ENCODE results near the gene LARGE2.
A peak's percentile ranks its signal among the peaks of the same experiment; 100 is the strongest.

Gene LARGE2

GRCh38 chr11:45913942-45914635 lies 8.4 kb upstream of the LARGE2 start:
- no peak for DNase-seq (ENCODE audit: low read depth, low spot score)

- no peak for DNase-seq (ENCODE audit: low read depth, low spot score)
These were observed 7.0 kb upstream of the LARGE2 start for GRCh38 chr11:45915446-45915845.

DNA sequence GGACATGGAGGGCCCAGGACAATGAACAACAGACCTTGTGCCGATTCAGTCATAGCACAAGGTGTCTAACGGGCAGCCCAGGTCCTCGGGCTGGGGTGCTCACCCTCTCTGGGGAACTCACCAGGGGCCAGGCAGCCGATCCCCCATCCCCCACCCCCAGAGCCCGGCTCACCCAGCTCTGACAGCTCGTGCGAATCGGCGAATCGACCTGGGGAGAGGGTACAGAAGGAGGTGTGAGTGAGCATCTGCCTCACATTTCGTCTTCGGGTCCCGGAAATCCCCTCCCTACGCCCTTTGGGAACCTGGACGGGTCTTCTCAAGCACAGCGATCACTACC lies 5.2 kb upstream of the LARGE2 start:
- DNase-seq (ENCODE audit: low read depth, low spot score), result no peak

DNA sequence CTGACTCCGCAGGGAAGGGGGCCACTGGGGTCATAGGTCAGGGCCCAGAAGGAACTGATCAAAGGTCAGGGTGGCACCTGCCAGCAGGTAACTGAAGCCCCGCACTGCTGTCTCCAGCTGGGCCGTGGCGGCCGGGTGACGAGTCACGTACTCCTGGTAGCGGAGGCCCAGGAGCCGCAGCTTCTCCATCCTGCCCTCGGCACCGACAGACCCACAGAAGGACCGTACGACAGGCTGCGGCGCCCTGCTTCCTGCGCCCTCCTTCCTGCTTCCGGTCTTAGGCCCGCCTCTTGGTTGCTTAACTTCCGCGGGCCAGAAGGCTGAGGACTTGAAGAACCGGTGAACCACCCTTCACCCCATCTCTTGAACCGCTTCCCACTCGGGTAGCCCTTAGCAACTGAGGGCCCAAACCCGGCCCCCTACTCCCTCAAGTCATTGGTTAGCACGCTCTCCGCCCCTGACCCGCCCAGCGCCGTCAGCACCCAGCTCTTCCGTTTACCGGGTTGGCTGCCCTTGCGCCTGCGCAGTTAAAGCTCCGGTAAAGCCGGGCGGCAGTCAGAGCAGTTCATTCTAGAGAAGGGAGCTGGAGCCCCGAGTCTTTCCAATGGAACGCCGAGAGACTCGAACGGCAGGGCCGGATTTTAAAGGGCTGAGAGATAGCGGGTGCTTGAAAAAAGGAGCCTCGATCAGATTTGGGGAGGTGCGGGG lies 4.7 kb upstream of the LARGE2 start, which contains the start of gene PEX16:
TSS of gene PEX16 (minus strand) at position 255 of the 708 bp plus-strand sequence. CDS start at position 189, 66 bp downstream.
- DNase-seq (ENCODE audit: low read depth, low spot score), result peak; percentile 89

DNA sequence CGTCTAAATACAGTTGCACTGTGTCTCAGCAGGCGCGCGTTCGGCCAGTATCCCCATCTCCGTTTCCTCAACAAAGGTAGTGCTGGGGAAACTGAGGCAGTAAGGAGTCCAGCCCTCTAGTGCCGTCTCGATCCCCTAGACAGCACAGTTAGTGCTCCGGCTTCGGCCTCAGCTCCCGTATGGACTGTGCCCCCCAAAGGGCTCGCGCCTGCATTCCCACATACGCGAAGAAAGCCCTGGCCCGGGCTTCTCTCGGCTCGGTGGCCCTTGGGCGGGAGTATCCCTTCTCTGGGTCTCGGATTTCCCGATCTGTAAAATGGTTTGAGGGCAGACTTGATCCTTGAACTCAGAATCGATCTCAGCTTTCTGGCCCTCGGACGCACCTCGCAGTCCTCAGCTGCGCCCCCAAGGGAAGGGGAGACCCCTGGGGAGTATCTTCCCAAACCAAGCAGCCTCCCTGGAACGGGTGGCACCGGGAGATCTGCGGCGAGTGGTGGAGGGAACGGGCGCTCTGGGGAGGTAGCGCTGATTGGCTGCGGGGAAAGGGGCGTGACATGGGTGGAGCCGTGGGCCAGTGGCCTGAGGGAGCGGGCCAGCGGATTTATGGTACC lies 4.0 kb upstream of the LARGE2 start:
- DNase-seq (ENCODE audit: low read depth, low spot score), result no peak

DNA sequence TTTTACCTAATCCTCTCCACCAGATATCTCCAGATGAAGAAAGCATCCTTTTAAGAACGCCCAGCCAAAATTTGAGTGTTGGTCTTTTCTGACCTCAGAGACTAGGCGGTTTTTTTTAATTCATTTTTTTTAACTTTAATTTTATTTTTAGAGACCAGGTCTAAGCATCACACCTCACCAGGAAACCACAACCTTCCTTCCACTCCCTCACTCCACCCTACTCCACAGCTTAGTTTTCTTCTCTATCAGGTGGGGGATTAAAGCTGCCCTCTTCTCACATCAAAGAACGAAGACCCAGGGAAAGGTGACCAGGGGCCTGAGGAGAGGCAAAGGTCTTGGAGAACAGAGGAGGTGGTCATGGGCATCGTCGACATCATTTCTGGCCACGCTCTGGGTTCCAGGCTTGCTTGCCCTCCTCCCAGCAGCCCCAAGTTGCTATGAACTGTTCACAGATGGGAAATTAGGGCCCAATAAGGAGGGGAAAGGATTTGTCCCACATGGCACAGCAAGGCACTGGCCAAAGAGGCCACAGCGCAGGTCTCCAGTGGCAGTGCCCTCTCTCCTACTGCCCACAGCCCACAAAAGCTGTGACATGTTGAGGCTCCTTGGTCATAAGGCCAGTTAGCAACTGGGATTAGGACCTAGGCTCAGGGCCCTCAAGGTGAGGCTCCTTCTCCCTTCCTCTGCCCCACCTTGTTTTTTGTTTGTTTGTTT lies 3.3 kb upstream of the LARGE2 start:
- DNase-seq (ENCODE audit: low read depth, low spot score), result no peak

DNA sequence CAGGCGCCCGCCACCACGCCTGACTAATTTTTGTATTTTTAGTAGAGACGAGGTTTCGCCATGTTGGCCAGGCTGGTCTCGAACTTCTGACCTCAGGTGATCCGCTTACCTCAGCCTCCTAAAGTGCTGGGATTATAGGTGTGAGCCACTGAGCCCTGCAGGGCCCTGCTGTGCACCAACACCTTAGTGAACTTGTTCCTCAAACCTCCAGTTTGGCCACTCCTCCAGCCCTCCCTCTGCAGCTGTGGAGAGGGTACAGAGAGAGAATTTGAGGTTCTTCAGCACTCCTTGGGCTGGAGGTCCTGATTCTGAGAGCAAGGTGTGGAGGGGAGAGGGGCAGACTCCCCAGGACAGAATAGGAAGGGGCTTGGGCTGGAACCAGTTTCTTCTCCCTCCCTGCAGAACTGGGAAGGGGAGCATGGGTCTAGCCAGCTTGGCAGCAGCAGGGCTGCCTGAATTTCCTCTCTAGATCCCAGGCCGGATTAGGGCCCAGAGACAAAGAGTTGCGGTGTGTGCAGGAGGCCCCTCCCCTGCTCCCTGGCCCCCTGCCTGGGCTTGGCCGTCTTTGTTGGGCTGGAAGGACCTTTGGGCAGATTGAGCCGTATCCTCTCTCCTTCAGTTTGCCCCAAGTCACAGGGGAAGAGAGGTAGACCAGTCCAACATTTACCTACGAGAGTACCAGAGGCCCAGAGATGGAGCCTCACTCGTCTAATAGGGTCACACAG lies 2.5 kb upstream of the LARGE2 start:
- DNase-seq (ENCODE audit: low read depth, low spot score), result no peak

- no peak for DNase-seq (ENCODE audit: low read depth, low spot score)
These were observed 1.7 kb upstream of the LARGE2 start for GRCh38 chr11:45920531-45921477.

DNA sequence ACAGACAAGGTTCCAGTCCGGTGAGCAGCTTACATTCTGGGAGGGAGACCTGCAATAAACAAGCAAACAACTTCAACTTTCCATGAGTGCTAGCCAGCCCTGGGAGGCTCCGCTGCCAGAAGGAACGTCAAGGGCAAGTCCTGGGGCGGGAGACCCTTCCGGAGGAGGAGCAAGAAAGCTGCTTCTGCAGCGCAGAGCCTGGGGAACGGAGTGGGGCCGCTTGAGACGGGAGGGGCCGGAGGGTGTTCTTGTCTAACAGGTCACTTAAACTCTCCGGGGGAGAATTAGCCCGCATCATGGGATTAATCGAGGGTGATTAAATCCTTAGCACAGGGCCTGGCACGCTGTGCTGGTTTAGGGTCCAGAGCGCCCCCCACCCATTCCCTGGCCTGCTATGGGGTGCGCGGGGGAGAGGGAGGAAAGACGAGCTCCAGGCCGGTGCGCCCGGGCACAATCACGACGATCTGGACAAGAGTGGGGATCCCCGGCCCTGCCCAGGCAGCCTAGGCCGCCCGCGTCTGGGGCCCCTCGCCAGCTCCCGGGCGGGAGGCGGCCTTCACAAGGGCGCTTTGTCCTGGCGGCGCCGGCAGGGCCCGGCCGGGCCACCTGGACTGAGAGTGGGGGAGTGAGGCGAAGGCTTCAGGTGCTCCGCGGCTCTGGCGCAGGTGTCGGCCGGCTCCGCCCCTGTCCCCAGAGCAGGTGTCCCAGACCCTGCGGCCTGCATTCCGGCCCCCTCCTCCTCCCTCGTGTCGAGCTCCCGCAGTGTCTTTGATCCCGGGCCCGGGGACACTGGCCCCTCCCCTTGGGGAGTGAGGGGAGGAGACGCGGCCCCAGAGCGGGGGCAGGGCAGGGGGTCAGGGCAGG lies 663 bp upstream of the LARGE2 start:
- no peak for DNase-seq (ENCODE audit: low read depth, low spot score)

DNA sequence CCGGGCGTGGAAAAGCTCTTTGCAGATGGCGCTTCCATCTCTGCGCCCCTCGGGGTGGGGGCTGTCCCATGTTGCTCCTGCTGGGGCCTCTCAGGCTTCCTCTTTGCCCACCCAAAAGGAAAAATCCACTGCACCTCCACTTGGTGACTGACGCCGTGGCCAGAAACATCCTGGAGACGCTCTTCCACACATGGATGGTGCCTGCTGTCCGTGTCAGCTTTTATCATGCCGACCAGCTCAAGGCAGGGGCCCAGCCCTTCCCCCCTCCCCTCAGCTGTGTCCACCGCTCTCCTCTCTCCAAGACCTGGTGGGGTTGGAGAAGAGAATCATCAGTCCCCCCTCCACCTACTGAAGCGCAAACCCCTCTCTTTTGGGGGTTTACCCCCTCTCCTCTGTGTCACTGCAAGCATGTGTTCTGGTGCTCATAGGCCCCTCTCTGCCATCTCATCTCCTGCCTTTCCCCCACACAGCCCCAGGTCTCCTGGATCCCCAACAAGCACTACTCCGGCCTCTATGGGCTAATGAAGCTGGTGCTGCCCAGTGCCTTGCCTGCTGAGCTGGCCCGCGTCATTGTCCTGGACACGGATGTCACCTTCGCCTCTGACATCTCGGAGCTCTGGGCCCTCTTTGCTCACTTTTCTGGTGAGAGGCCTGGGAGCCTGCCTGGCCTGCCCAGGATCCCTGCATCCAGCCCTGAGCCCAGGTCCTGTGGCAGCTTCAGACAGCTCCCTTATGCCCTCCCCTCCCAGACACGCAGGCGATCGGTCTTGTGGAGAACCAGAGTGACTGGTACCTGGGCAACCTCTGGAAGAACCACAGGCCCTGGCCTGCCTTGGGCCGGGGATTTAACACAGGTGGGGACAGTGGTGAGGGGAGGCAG lies 1.8 kb downstream of the LARGE2 start:
- no peak for DNase-seq (ENCODE audit: low read depth, low spot score)

DNA sequence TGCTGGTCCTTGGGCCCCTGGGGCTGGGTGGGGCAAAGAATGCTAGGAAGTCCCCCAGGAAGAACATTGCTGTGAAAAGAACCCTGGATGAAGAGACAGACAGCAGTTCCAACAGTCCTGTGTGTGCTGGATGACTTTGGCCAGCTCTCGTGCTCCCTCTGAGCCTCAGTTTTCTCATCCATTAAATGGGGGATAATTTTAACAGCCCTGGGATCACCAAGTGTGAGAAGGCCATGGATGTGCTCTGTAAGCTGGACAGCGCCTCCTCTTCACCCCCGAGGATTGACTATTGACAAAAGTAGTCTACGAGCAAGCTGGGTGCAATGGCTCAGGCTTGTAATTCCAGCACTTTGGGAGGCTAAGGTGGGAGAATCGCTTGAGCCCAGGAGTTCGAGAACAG lies 2.5 kb downstream of the LARGE2 start:
- DNase-seq (ENCODE audit: low read depth, low spot score), result no peak

GRCh38 chr11:45925550-45925949 lies 3.1 kb downstream of the LARGE2 start:
- DNase-seq (ENCODE audit: low read depth, low spot score), result no peak

DNA sequence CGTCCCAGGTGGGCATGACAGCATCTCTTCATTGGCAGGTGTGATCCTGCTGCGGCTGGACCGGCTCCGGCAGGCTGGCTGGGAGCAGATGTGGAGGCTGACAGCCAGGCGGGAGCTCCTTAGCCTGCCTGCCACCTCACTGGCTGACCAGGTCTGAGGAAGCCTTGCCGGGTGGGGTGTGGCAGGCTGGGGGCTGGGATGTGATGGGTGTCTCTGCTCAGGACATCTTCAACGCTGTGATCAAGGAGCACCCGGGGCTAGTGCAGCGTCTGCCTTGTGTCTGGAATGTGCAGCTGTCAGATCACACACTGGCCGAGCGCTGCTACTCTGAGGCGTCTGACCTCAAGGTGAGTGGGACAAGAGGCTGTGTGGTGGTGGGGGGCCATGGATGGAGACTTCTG lies 3.5 kb downstream of the LARGE2 start:
- DNase-seq (ENCODE audit: low read depth, low spot score), result no peak

- no peak for DNase-seq (ENCODE audit: low read depth, low spot score)
These were observed 4.3 kb downstream of the LARGE2 start for GRCh38 chr11:45926536-45927331.

DNA sequence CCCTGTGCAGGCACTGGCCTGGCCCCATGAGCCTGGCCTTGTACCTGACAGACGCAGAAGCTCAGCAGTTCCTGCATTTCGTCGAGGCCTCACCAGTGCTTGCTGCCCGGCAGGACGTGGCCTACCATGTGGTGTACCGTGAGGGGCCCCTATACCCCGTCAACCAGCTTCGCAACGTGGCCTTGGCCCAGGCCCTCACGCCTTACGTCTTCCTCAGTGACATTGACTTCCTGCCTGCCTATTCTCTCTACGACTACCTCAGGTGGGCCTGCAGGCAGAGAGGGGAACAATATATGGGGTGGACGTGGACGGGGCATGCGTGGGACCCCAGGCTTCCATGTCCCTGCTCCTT lies 4.9 kb downstream of the LARGE2 start:
- no peak for DNase-seq (ENCODE audit: low read depth, low spot score)

DNA sequence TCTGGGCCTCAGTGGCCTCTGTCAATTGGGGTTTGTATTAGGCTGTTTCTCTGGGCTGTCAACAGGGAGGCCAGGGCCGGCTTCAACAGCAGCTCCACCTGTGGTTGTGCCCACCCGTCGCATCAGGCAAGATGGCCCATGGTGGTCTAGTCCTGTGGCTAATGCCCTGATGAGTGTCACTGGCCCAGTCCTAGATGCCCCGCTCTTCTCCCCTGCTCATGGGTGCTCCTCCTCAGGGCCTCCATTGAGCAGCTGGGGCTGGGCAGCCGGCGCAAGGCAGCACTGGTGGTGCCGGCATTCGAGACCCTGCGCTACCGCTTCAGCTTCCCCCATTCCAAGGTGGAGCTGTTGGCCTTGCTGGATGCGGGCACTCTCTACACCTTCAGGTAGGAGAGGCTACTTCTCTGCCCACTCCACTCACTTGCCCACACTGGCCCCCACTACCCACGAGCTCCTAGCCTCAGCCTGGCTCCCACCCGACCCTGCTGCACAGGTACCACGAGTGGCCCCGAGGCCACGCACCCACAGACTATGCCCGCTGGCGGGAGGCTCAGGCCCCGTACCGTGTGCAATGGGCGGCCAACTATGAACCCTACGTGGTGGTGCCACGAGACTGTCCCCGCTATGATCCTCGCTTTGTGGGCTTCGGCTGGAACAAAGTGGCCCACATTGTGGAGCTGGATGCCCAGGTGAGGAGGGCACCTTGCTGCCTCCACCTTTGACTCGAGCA lies 5.4 kb downstream of the LARGE2 start:
- DNase-seq (ENCODE audit: low read depth, low spot score), result no peak

DNA sequence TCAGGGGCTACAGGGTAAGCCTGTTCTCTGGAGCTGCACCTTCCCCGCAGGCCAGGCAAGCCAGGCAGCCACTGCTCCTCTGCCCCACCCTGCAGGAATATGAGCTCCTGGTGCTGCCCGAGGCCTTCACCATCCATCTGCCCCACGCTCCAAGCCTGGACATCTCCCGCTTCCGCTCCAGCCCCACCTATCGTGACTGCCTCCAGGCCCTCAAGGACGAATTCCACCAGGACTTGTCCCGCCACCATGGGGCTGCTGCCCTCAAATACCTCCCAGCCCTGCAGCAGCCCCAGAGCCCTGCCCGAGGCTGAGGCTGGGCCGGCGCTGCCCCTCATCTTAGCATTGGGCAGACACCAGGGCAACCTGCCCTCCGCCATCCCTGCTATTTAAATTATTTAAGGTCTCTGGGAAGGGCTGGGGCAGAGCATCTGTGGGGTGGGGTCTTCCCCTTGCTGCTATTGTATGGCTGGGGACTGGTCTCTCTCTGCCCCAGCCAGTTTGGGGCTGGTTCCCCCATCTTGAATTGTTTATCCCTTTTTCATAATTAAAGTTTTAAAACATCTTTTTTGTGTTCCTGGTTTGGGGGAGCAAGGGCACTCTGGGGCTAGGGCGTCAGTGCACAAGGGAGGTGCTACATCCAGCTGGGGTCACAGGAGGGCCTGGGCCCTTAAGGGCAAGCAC lies 6.2 kb downstream of the LARGE2 start:
- DNase-seq (ENCODE audit: low read depth, low spot score), result no peak

All from activated naive CD8-positive, alpha-beta T cell treated with anti-CD3 and anti-CD28 coated beads, Interleukin-2, amount 50 U/mL, for 16 hours (primary cell).